SK-N-SH treated with all-trans-retinoic acid at 6 μM for 48 hours (cell line): ENCODE results near the gene KIAA1755.

Source experiments
- ATAC-seq: fragments of 200-7000 bp; cut with Tn5 transposase; 3 replicates; pipeline ENCODE4 v1.9.1; 2020; ENCODE audit warnings: mild to moderate bottlenecking, moderate library complexity
- ARNTL ChIP-seq: fragments of 450-650 bp; formaldehyde crosslinking; IDR thresholded peaks from 2 replicates; pipeline ENCODE4 v1.5.0; 2020; ENCODE audit warnings: low read depth, mild to moderate bottlenecking, moderate library complexity, borderline replicate concordance
- BACH2 ChIP-seq: fragments of 250-450 bp; sonication (Bioruptor Pico); IDR thresholded peaks from 2 replicates; pipeline ENCODE4 v1.9.0; 2021; ENCODE audit warnings: mild to moderate bottlenecking, borderline replicate concordance
- CREB5 ChIP-seq: fragments of 250-450 bp; sonication (Bioruptor Pico); IDR thresholded peaks from 2 replicates; pipeline ENCODE4 v1.5.1; 2020; ENCODE audit warnings: low read depth, mild to moderate bottlenecking, moderate library complexity
- CSDC2 ChIP-seq: fragments of 250-450 bp; sonication (Bioruptor Pico); IDR thresholded peaks from 2 replicates; pipeline ENCODE4 v1.5.0; 2020; ENCODE audit warnings: mild to moderate bottlenecking, moderate library complexity
- CSRNP3 ChIP-seq: fragments of 250-450 bp; sonication (Bioruptor Pico); IDR thresholded peaks from 2 replicates; pipeline ENCODE4 v1.5.1; 2021; ENCODE audit warnings: mild to moderate bottlenecking, moderate library complexity
- ESRRG ChIP-seq: fragments of 250-450 bp; sonication (Bioruptor Pico); IDR thresholded peaks from 2 replicates; pipeline ENCODE4 v1.6.1; 2021; ENCODE audit warnings: mild to moderate bottlenecking
- ISL1 ChIP-seq: fragments of 250-450 bp; sonication (Bioruptor Pico); IDR thresholded peaks from 2 replicates; pipeline ENCODE4 v2.1.2; 2022; ENCODE audit warnings: mild to moderate bottlenecking, moderate library complexity
- OSR1 ChIP-seq: fragments of 250-450 bp; sonication (Bioruptor Pico); IDR thresholded peaks from 2 replicates; pipeline ENCODE4 v1.8.0; 2022; ENCODE audit warnings: moderate library complexity, mild to moderate bottlenecking, inconsistent platforms
- PATZ1 ChIP-seq: fragments of 250-450 bp; sonication (Bioruptor Pico); IDR thresholded peaks from 2 replicates; pipeline ENCODE4 v1.8.0; 2020; ENCODE audit warnings: mild to moderate bottlenecking, moderate library complexity, borderline replicate concordance
- POU6F1 ChIP-seq: fragments of 250-450 bp; sonication (Bioruptor Pico); IDR thresholded peaks from 2 replicates; pipeline ENCODE4 v1.8.0; 2021; ENCODE audit warnings: low read depth, mild to moderate bottlenecking, moderate library complexity, borderline replicate concordance
- PPARA ChIP-seq: fragments of 250-450 bp; sonication (Bioruptor Pico); IDR thresholded peaks from 2 replicates; pipeline ENCODE4 v1.5.0; 2020; ENCODE audit warnings: mild to moderate bottlenecking, borderline replicate concordance
- RARB ChIP-seq: fragments of 250-450 bp; sonication (Bioruptor Pico); IDR thresholded peaks from 2 replicates; pipeline ENCODE4 v1.8.0; 2021; ENCODE audit warnings: mild to moderate bottlenecking, moderate library complexity
- TCF4 ChIP-seq: fragments of 250-450 bp; sonication (Bioruptor Pico); IDR thresholded peaks from 2 replicates; pipeline ENCODE4 v1.8.0; 2021; ENCODE audit warnings: mild to moderate bottlenecking, moderate library complexity, borderline replicate concordance
- TOX ChIP-seq: fragments of 250-450 bp; sonication (Bioruptor Pico); IDR thresholded peaks from 2 replicates; pipeline ENCODE4 v1.8.0; 2021; ENCODE audit warnings: mild to moderate bottlenecking, moderate library complexity, borderline replicate concordance
- ZC3H10 ChIP-seq: fragments of 250-450 bp; sonication (Bioruptor Pico); IDR thresholded peaks from 2 replicates; pipeline ENCODE4 v1.5.1; 2021; ENCODE audit warnings: mild to moderate bottlenecking, moderate library complexity
- ZFP3 ChIP-seq: fragments of 250-450 bp; sonication (Bioruptor Pico); IDR thresholded peaks from 2 replicates; pipeline ENCODE4 v1.5.0; 2020; ENCODE audit warnings: mild to moderate bottlenecking, moderate library complexity
- ZFP30 ChIP-seq: fragments of 450-650 bp; formaldehyde crosslinking; IDR thresholded peaks from 2 replicates; pipeline ENCODE4 v1.5.0; 2022; ENCODE audit warnings: mild to moderate bottlenecking, moderate library complexity
- ZNF70 ChIP-seq: fragments of 450-650 bp; formaldehyde crosslinking; IDR thresholded peaks from 2 replicates; pipeline ENCODE4 v1.5.0; 2020; ENCODE audit warnings: mild to moderate bottlenecking, moderate library complexity
- ZNF8 ChIP-seq: fragments of 450-650 bp; formaldehyde crosslinking; IDR thresholded peaks from 2 replicates; pipeline ENCODE4 v1.5.0; 2020; ENCODE audit warnings: mild to moderate bottlenecking, moderate library complexity

The KIAA1755 gene

GRCh38 chr20:38307371-38308046 is 47.0 kb upstream of the KIAA1755 start:
- no peak for ATAC-seq

GRCh38 chr20:38306379-38306778 is 45.8 kb upstream of the KIAA1755 start:
- no peak for ATAC-seq
- TF ChIP-seq ISL1 (CRISPR knock-in tag) (no peak), TCF4 (no peak), CSRNP3 (no peak), CREB5 (CRISPR knock-in tag) (no peak), BACH2 (CRISPR knock-in tag) (no peak), PPARA (no peak), ZNF8 (no peak), RARB (CRISPR knock-in tag) (no peak), ARNTL (CRISPR knock-in tag) (no peak), ZFP30 (CRISPR knock-in tag) (no peak)

More at GRCh38 chr20:38307371-38308046, 47.0 kb upstream of the KIAA1755 start:
- TF ChIP-seq ZNF8 (no peak), ZNF70 (CRISPR knock-in tag) (no peak), BACH2 (CRISPR knock-in tag) (no peak), CSRNP3 (no peak), CSDC2 (CRISPR knock-in tag) (no peak), PPARA (no peak), RARB (CRISPR knock-in tag) (no peak), POU6F1 (CRISPR knock-in tag) (no peak), TOX (CRISPR knock-in tag) (no peak), ESRRG (no peak)

GRCh38 chr20:38305541-38305940 is 45.0 kb upstream of the KIAA1755 start:
- TF ChIP-seq ZNF8 (no peak), CSRNP3 (no peak), ESRRG (no peak), PATZ1 (CRISPR knock-in tag) (no peak), ZC3H10 (CRISPR knock-in tag) (no peak), CREB5 (CRISPR knock-in tag) (no peak), BACH2 (CRISPR knock-in tag) (no peak), ZFP3 (CRISPR knock-in tag) (no peak), OSR1 (CRISPR knock-in tag) (no peak), ZNF70 (CRISPR knock-in tag) (no peak), TCF4 (no peak), TOX (CRISPR knock-in tag) (no peak), PPARA (no peak)
- ATAC-seq: no peak
